Tibial artery (tissue), 4 donors: ENCODE data around the gene SRGAP1.

ENCODE experiments used
- DNase-seq, 2 donors: peaks; one replicate each; pipeline ENCODE4 v3.0.0-alpha.2; 2019
- H3K27ac ChIP-seq, 2 donors: fragments of 200-600 bp; sonication (generic) in 1 of 2; 1 replicate in 1 of 2; 2 replicates in 1 of 2; pipeline ENCODE4 v1.5.1; 2018 to 2019; ENCODE audit warnings: mild to moderate bottlenecking in 1 of 2
- H3K27me3 ChIP-seq, 2 donors: fragments of 200-600 bp; sonication (generic) in 1 of 2; one replicate each; pipeline versions ENCODE4 v1.5.1 to v1.6.0; 2016 to 2019
- H3K36me3 ChIP-seq, 3 donors: fragments of 200-600 bp; sonication (generic) in 2 of 3; one replicate each; pipeline ENCODE4 v1.5.1; 2016 to 2019; ENCODE audit warnings: mild to moderate bottlenecking in 2 of 3
- H3K4me1 ChIP-seq, 4 donors: fragments of 200-600 bp; sonication (generic) in 2 of 4; 1 replicate in 3 of 4; 2 replicates in 1 of 4; pipeline ENCODE4 v1.5.1; 2016 to 2019
- H3K4me3 ChIP-seq, 2 donors: fragments of 200-600 bp; sonication (generic) in 1 of 2; 1 replicate in 1 of 2; 2 replicates in 1 of 2; pipeline ENCODE4 v1.5.1; 2018 to 2019; ENCODE audit warnings: mild to moderate bottlenecking in 2 of 2
- H3K9me3 ChIP-seq, 3 donors: fragments of 200-600 bp; sonication (generic) in 1 of 3; one replicate each; pipeline ENCODE4 v1.5.1; 2016 to 2019
- intact Hi-C: fragments of 100-400 bp; cut with DNase I; formaldehyde crosslinking; loops from one replicate; pipeline ENCODE4 v1.15.0; 2023; ENCODE audit warnings: low total_unique reads
- TF ChIP-seq, protein P1 (sequence below), 2 experiments: fragments of 200-600 bp in 1 of 2; fragments of 450-650 bp in 1 of 2; IDR thresholded peaks; one replicate each; pipeline ENCODE4 v1.5.1; 2017 to 2019; ENCODE audit warnings: antibody characterized with exemption in 2 of 2, mild to moderate bottlenecking in 1 of 2, moderate library complexity in 1 of 2

SRGAP1 gene

DNA sequence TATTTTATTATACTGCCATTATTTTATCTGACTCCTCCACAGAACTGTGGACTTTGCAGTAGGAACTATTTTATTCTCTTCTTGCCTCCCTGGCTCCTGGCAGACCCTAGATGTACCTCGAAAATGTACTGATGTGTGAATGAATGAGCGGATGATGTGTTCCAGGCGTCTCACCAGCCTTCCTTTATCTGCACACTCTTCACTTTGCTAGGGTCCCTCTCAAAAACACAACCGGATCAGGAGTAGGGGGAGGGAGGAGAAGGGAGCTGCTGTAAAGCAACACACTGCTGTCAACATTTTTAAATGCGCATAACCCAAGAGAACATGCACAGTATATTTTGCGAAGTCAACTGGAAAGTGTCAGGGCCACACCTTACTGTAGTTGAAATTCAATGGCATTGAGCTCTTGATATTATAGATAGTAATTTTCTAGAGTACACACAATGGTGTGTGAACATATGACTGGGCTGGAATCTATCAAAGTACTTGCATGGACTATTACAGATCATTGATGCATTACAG is 36.3 kb downstream of the SRGAP1 start:
- no peaks in the 10 kb centered on the region for H3K9me3 ChIP-seq
- TF ChIP-seq, protein P1, sequence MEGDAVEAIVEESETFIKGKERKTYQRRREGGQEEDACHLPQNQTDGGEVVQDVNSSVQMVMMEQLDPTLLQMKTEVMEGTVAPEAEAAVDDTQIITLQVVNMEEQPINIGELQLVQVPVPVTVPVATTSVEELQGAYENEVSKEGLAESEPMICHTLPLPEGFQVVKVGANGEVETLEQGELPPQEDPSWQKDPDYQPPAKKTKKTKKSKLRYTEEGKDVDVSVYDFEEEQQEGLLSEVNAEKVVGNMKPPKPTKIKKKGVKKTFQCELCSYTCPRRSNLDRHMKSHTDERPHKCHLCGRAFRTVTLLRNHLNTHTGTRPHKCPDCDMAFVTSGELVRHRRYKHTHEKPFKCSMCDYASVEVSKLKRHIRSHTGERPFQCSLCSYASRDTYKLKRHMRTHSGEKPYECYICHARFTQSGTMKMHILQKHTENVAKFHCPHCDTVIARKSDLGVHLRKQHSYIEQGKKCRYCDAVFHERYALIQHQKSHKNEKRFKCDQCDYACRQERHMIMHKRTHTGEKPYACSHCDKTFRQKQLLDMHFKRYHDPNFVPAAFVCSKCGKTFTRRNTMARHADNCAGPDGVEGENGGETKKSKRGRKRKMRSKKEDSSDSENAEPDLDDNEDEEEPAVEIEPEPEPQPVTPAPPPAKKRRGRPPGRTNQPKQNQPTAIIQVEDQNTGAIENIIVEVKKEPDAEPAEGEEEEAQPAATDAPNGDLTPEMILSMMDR (IDR thresholded peaks at IDR 0.05), result no peak
- intact Hi-C loops, result no loop called here
- H3K4me3 ChIP-seq, result no peak overlapping the region
- H3K4me1 ChIP-seq, result no peaks in the 10 kb centered on the region
- no peaks in the 10 kb centered on the region for H3K36me3 ChIP-seq
- H3K27me3 ChIP-seq, result no peaks in the 10 kb centered on the region
- DNase-seq, result no peak
- H3K27ac ChIP-seq, result no peak overlapping the region

DNA sequence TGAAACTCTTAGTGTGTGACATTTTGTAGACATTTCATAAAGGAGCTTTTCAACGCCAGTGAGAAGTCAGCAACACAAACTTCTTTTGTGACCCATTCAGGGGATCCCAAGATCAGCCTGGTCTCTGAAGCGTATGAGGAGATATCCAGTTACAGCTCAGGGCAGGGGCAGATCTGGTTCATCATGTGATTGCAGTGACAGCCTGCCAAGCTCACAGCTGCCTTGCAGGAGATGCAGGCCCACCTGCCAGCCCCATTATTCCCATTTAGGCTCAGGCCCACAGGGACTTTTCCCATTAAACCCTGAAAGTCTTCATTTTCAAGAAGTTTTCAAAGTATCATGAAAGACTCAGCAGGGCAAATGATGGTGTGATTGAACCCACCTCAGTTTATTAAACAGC is 38.3 kb downstream of the SRGAP1 start:
- no peak overlapping the region for H3K4me3 ChIP-seq
- no peaks in the 10 kb centered on the region for H3K27me3 ChIP-seq
- H3K27ac ChIP-seq, result no peak overlapping the region
- intact Hi-C loops, result no loop called here
- no peak for DNase-seq
- H3K36me3 ChIP-seq, result no peaks in the 10 kb centered on the region
- H3K9me3 ChIP-seq, result no peaks in the 10 kb centered on the region
- H3K4me1 ChIP-seq, result no peaks in the 10 kb centered on the region
- TF ChIP-seq, protein P1 (IDR thresholded peaks at IDR 0.05), result no peak

GRCh38 chr12:63885401-63885800 is 40.9 kb downstream of the SRGAP1 start:
- Histone ChIP-seq H3K9me3 (no peaks in the 10 kb centered on the region), H3K4me3 (no peak overlapping the region), H3K4me1 (no peaks in the 10 kb centered on the region), H3K27me3 (no peaks in the 10 kb centered on the region), H3K36me3 (no peaks in the 10 kb centered on the region), H3K27ac (no peak overlapping the region)
- DNase-seq, result no peak
- TF ChIP-seq, protein P1 (IDR thresholded peaks at IDR 0.05), result no peak
- intact Hi-C loops, result no loop called here

DNA sequence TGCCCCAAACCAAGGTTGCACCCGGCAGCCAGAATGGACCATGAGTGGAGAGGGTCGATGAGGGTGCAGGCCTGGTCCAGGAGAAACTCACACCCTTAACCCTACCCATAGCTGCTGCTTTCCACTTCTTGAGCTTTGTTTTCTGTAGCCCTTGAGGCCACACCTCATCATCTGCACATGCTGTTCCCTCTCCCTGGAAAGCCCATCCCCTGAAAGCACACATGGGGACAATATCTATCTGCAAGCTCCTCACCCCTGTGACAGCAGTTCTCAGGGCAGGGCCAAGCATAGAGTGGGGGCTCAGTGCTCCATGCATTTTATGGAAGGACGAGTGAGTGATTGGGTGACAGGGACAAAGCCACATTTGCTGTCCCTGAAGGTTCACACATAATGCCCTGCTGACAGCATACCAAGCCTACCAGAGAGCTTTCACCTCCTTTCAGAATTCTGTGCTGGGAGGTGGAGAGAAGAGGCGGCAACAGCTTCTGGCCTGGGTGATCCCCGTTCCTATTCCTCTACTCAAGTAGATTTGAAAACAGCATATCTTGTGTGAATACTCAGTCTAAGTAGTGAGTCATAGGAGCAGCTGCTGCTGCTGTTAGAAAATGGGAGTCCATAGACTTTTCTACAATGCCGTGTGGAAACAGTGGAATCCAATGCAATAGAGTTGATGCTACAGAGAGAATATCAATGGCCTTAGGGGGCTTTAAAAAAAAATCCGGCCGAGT is 44.6 kb downstream of the SRGAP1 start:
- H3K27ac ChIP-seq, result no peak overlapping the region
- no peaks in the 10 kb centered on the region for H3K27me3 ChIP-seq
- no peak for DNase-seq
- no peaks in the 10 kb centered on the region for H3K4me1 ChIP-seq
- peaks cover 0 to 5% (median 0%) of the 10 kb centered on the region in 3 donors for H3K36me3 ChIP-seq
- TF ChIP-seq, protein P1 (IDR thresholded peaks at IDR 0.05), result no peak
- no peak overlapping the region for H3K4me3 ChIP-seq
- no peaks in the 10 kb centered on the region for H3K9me3 ChIP-seq
- intact Hi-C loops, result no loop called here

DNA sequence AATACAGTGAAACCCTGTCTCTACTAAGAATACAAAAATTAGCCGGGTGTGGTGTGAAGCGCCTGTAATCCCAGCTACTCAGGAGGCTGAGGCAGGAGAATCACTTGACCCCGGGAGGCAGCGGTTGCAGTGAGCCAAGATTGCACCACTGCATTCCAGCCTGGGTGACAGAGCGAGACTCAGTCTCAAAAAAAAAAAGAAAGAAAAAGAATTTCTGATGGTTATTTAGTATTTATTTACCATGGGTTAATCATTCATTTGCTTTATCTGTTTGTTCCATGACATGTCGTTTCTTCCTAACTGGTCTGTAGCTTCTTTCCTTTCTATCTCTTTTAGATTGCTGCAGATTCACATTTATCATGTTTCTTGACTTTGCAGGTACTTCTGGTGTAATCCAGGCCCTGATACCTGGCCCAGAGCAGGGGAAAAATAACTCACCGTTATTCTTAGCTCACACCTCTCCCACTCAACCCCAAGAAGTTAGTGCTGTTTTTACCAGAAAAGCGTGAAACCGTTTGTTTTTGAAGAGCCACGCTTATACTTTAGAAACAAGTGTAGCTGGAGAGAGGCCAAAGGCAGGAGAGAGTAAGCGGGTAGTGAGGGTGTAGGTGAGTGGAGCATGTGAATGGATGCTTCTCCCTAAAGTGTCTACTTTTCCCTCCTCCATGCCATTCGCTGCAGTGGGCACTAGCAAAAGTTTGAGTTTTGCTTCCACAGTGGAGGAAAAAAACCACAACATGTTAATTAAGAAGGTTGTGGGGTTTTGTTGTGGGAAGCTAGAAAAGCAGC is 45.4 kb downstream of the SRGAP1 start:
- intact Hi-C loops, result no loop called here
- H3K36me3 ChIP-seq, result peaks cover 0 to 5% (median 0%) of the 10 kb centered on the region in 3 donors
- H3K4me1 ChIP-seq, result no peaks in the 10 kb centered on the region
- no peak overlapping the region for H3K27ac ChIP-seq
- H3K9me3 ChIP-seq, result no peaks in the 10 kb centered on the region
- no peak overlapping the region for H3K4me3 ChIP-seq
- TF ChIP-seq, protein P1 (IDR thresholded peaks at IDR 0.05), result no peak
- no peaks in the 10 kb centered on the region for H3K27me3 ChIP-seq
- no peak for DNase-seq
